SH-SY5Y (cell line): Measurements from ENCODE around the gene GPATCH2L.
A peak's percentile ranks its signal among the peaks of the same experiment; 100 is the strongest.

Experiments
- GATA2 ChIP-seq: IDR thresholded peaks from 2 replicates; pipeline ENCODE4 v1.6.1; 2011; ENCODE audit warnings: mild to moderate bottlenecking, low read depth, low read length
- GATA3 ChIP-seq: IDR thresholded peaks from 2 replicates; pipeline ENCODE4 v1.6.1; 2011; ENCODE audit warnings: low read depth, mild to moderate bottlenecking, low read length, moderate library complexity

GPATCH2L gene

DNA sequence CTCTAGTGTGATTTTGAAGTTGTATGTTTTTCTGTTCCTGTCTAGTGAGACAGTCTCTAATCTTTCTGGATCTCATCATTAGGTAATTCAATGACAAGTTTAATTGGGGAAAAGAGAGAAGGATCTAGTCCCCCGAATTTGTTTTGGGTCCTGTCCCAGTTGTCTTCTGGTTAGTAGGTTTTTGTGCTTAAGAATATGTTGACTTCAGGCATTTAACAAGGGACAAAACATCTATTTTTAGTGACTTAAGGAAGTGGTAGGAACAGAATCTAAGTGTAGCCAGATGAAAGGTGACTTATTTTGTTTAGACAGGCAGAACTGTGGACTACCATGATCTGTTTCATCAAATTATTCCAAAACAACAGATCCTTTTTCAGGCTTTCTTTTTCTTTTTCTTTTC, 2.2 kb downstream of the GPATCH2L start:
- TF ChIP-seq GATA3, result no peak
- TF ChIP-seq GATA2, result no peak

DNA sequence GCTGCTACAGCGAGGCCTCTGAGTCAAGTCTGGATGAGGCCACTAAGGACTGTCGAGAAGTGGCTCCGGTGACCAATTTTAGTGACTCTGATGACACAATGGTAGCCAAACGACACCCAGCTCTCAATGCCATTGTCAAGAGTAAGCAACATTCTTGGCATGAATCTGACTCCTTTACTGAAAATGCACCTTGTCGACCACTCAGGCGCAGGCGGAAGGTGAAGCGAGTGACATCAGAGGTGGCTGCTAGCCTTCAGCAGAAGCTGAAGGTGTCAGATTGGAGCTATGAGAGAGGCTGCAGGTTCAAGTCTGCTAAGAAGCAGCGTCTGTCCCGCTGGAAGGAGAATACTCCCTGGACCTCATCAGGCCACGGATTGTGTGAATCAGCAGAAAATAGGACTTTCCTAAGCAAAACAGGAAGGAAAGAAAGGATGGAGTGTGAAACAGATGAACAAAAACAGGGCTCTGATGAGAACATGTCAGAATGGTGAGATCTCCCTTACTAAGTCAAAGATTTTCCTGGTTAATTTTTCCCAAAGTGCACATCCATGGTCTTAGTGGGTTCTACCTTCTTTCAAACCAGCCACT, 2.9 kb downstream of the GPATCH2L start:
- TF ChIP-seq GATA3 (no peak), GATA2 (no peak)

DNA sequence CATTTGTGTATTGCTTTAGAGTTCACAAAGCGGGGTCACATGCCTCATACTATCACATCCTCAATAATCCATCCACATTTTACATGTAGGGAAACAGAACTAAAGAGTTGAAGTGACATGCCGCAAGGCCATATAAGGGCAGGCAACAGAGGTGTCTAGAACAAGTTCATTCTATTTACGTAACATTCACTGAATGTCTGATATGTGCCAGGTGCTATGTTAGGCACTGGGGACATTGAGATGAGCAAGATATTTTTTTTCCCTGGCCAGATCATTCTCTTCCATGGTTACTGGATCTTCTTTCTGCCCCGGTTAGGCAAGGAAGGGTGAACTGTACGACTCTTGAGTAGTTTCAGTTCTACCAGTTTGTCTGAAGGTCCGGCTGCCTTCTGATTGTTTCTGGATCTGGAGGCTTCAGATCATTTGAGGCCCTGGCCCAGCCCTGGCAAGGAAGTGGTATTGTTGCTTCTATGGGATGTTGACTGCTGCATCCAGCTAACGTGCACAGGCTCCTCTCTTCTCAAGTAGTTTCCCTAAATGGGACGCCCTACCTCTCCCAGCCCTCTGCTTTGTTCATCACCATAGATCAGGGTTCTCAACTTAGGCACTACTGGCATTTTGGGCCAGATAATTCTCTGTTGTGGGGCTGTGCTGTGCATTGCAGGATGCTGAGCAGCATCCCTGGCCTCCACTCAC, 12.1 kb downstream of the GPATCH2L start:
- TF ChIP-seq GATA2, result no peak
- TF ChIP-seq GATA3, result no peak

DNA sequence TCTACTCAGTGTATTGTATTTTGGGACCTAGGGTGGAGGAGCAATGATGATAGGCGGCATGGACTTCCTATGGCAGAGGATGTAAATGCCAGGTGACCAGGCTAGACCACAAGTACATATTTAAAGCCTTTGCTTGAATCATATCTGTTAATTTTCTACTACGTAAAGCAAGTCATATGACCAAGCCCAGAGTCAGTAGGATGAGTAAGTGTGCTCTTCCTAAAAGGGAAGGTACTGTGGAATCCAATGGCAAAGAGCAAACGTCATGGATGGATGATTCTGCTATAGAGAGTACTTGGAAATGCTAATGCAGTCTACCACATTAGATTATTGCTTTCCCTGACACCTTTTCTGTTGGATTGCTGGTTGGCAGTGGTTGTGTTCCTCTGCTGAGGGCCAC, 16.8 kb downstream of the GPATCH2L start:
- TF ChIP-seq GATA3 (no peak), GATA2 (no peak)

DNA sequence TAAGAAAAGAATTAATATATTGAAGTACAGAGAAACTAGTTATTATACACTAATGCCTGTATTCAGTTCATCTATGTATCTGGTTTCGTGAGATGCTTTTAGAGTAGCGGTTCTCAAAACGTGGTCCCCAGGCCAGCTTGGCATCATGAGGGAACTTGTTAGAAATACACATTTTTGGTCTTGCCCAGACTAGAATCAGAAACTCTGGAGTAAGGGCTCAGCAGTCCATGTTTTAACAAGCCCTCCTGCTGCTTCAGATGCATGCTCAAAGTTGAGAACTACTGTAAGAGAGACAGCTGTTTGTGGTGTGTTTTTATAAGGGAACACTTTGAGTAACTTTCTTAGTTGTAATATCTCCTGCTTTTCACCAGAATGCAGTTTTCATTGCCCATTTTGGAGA, 18.1 kb downstream of the GPATCH2L start:
- no peak for TF ChIP-seq GATA3
- TF ChIP-seq GATA2, result no peak

DNA sequence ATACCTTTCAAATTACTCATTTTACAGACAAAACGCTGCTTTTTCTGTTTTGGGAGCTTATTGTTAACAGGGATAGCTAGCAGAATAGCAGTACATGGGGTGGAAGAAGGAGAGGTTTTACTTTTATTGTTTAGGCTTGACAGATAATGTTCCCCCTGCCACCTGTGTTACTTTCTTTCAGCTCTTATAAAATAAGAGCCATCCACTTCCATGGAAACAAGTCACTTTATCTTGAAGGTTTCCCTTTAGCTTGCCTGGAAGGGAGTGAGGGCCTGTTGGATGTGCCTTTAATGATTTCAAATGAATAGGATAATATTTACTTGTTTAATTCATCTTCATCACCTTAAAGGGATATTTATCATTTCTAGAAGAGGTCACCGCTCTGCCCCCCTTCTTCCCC, 23.3 kb downstream of the GPATCH2L start:
- no peak for TF ChIP-seq GATA2
- TF ChIP-seq GATA3, result no peak

DNA sequence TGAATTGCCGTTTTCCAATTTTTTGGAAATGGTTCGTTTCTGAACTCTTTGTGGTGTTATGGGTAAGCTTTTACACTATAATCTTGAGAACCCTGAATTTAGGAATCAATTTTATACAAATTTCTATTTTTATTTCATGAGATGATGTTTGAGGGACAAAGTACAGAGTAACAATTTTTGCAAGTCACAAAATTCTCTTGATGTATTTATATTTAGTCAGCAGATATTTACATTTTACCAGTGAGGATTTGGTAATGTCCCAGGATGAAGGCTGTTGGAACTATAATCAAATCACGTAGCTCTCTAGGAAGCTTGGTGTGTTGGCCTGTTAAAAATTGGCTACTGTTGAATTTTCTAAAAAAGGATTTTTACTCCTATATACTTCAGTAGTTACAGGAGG, 24.2 kb downstream of the GPATCH2L start:
- TF ChIP-seq GATA3 (no peak), GATA2 (no peak)

DNA sequence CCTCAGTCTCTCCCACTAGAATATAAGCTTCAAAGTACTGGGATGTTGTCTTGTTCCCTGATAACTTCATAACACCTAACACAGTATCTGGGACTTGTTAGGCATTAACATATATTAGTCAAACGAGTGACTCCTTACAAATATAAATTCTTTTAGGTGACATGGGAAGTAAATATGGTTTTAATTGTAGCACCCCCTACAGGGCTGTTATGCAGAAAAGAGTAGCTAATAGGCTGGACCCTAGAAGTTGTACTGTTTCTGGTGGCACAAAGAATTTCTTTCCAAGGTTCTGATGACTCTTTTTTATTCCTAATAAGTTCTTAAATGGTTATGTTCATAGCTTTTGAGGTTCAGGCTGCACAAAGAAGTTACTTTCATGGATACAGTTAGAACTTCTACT, 29.8 kb downstream of the GPATCH2L start:
- TF ChIP-seq GATA2 (no peak), GATA3 (no peak)

DNA sequence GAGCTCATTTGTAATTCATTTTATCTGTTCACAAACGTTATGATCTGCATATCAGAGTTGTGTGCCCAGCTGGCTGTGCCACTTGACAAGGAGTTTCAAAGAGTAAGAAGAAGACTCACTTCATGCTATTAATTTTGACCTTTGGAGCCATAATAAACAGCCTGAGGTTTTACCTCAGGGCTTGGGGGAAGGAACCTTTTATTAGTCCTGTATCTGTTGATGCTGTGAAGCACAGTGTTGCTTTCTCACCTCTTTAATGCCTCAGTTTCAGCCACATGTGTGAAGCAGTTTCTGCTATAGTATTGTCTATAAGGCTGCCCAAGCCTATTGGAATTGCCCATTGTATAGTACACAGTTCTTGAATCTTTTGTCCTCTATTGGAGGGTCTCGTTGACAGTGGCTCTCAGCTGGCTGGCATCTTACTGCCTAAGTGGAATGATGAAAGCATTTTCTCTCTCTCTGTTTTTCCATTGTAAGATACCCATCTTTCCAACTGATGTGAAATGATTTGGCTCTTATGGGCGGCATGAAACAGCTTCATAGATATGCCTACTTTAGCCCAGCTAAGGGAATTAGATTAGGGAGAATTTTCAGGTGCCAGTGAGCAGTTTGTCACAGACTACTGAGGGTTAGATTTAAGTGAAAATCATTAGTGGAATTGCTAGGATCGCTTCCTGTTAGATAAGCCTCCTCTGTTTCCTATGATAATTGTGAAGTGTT, 34.7 kb downstream of the GPATCH2L start:
- TF ChIP-seq GATA3 (peak; percentile 80), GATA2 (peak; percentile 93)

DNA sequence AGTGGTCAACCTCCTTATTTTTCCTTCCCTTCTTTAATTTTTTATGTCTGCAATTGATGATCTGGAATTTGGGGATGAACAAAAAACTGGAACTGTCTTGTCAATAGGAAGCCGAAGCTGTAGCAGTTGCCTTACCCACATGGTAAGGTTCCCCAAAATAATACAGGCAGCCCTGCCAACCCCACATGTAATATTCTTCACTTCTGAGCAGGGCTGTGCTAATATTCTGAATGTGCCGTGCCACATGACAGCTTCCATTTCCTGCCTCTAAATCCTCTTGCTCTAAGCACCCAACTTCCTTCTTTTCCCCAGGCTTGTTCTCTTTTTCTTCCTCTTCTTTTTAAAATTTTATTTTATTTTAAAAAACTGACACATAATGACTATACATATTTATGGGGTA, 39.6 kb downstream of the GPATCH2L start:
- TF ChIP-seq GATA3 (no peak), GATA2 (no peak)

DNA sequence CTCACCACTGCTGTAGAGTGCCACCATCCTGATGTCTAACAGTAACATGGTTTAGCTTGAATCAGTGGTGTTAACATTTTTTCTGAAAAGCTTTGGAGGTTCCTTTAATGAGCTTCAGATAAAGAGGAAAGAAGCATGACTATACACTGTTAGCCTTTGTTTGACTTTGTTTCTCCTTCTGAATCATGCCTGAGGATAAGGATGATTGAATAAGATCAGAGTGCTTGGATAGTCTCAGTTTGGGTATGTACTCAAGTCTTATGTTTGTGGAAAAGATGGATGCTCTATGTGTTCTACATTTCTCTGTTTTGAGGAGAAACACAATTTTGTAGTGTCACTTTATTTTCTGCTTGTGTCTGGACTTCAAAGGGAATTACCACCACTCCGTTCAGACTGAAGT, 42.0 kb downstream of the GPATCH2L start:
- TF ChIP-seq GATA3 (no peak), GATA2 (no peak)

DNA sequence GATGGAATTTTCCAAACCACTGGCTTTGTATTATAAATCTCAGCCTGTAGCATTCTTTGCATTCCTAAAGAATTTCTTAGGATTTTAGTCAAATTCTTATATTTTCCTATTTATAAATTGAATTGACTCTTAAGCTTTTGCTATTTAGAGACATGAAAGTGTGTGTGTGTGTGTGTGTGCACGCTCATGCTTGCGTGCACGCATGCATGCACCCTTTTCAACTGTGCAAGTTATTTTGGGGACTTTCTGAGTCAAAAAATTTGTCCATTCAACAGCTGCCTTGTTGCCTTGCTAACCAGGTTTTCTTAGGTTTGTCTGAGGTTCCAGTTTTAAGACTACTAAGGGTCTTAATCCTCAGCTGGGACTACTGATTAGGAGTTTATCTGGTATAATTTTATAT, 42.6 kb downstream of the GPATCH2L start:
- TF ChIP-seq GATA2 (no peak), GATA3 (no peak)

DNA sequence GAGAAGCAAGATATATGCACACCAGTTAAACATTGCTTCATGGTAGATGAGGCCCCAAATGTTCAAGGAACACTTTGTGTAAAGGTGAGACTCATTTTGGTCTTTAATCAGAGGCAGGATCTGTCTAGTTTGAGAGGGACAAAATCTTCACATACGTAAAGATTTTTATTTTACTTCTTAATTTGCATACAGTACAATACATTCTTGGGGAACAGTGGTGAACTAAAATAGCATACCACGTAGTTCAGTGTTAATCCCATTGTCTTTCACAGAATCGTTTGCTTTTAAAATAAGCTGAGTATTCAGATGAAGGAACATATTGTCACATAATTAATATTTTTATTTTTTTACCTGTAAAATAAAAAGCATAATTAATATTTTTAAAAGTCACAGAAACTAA, 43.3 kb downstream of the GPATCH2L start:
- no peak for TF ChIP-seq GATA2
- no peak for TF ChIP-seq GATA3

DNA sequence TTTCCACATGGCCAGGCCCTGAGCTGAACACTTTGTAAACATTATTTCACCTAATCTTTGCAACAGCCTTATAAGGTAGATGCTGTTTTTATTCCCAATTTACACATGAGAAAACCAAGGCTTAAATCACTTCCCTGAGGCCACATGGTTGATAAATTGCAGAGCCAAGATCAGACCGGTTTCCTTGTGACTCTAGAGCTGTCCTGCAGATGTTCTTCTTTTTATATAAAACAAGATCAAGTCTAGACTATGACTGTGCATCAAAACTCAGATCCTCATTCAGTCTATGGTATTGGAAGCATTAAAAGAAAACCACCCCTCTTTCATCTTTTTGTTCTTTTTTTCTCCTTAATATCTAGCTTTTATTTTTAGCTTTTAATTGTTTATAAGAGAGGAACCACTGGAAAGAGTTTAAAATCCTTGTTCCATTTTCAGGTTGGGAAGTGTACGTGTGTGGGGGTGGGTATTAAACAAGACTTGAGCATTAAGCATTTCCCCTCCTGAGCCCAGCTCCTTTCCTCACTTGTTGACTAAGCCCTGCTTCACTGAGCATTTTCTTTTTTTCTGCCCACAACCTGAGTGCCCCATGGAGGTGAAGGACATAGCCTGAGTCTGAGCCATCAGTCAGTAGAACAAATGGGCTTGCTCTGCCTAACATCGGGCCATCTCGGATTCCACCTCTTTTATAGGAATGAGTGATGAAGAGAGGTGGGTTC, 45.4 kb downstream of the GPATCH2L start:
- TF ChIP-seq GATA3 (no peak), GATA2 (no peak)

DNA sequence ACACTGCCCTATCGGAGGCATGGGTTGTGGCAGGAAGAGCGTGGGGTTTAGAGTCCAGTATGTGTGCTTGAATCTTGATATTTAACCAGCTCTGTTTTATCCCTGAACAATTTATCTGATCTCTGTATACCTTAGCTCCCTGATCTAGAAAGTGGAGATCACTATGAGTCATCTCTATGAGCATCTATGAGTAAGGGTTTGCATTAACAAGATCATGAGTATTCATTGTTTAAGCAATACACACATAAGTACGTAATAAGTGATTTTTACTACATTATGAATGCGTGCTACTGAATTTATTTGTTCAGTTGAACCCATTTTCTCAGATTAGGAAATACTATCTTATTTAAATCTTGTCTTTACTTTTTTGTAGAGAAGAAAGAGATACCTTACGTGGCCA, 49.4 kb downstream of the GPATCH2L start:
- TF ChIP-seq GATA2, result no peak
- no peak for TF ChIP-seq GATA3

DNA sequence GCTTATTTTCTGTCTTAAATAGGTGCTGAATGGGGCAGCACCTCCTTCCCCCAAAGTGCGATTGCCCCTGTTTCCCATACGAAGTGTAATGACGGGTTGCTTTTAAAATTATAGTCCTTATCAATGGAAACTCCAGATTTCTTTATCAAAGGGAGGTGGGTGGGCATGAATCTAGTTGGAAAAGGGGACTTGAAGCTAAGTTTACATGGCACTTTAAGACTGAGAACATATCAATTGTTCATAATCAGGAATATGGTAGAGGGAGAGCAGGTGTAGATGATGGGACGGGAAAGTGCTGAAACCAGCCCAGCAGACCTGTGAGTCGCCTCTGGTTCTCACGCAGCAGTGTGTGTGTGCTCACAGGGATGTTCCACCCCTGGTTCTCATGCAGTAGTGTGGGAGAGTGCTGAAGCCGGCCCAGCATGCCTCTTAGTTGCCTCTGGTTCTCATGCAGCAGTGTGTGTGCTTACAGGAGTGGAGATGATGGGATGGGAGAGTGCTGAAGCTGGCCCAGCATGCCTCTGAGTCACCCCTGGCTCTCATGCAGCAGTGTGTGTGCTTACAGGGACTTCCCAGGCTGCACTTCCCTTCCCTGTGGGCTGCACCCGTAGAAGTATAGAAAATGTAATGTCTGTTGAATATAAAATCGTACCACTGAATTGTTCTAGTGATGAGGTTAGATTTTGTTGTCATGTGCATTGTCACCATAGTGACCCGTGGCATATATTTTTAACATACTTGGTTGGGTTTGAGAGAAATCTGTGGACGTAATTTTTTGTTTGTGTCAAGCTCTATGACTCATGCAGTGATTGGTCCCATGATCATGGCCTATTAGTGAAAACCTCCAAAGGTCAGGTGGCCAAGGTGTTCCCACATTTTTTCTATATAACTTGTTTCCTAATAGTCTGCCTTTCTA, 51.6 kb downstream of the GPATCH2L start:
- no peak for TF ChIP-seq GATA3
- TF ChIP-seq GATA2, result no peak
